Keratinocyte (primary cell): ENCODE results near the gene RNF39. TPM values are rescaled to one million over a fixed set of nuclear protein-coding genes. Genes with fewer than 3 reads are reported as not detected.

Experiments
- DNase-seq: peaks from one replicate; pipeline ENCODE4 v3.0.0-alpha.2; 2011; ENCODE audit warnings: low read depth, missing footprints, low spot score
- FAIRE-seq: peaks from 2 replicates; lab custom pipeline; 2011; peaks lifted over from hg19 to GRCh38; lab: Jason Lieb, UNC
- H2AFZ ChIP-seq: 2 replicates; pipeline ENCODE4 v1.6.0; 2012; ENCODE audit warnings: low read length, control low read depth, inconsistent platforms; ENCODE audit not compliant: control insufficient read depth
- H3K27ac ChIP-seq: 2 replicates; pipeline ENCODE4 v1.5.1; 2011; ENCODE audit warnings: low read length; ENCODE audit not compliant: control insufficient read depth, insufficient read depth
- H3K27me3 ChIP-seq: 3 replicates; pipeline ENCODE4 v1.6.0; 2011; ENCODE audit warnings: low read length; ENCODE audit not compliant: control insufficient read depth, insufficient read depth; ENCODE audit errors: extremely low read depth
- H3K36me3 ChIP-seq, 2 experiments: 2 replicates in 1 of 2; 3 replicates in 1 of 2; pipeline ENCODE4 v1.5.1; 2011; ENCODE audit warnings: low read length in 2 of 2, mild to moderate bottlenecking in 1 of 2; ENCODE audit not compliant: control insufficient read depth in 2 of 2, insufficient read depth in 2 of 2; ENCODE audit errors: extremely low read depth in 1 of 2
- H3K4me1 ChIP-seq: 3 replicates; pipeline ENCODE4 v1.5.1; 2011; ENCODE audit warnings: low read length; ENCODE audit not compliant: control insufficient read depth, insufficient read depth; ENCODE audit errors: extremely low read depth
- H3K4me2 ChIP-seq: 3 replicates; pipeline ENCODE4 v1.6.0; 2011; ENCODE audit warnings: low read depth, low read length; ENCODE audit not compliant: control insufficient read depth, insufficient read depth; ENCODE audit errors: extremely low read depth
- H3K4me3 ChIP-seq, 3 experiments: fragments of 200-600 bp in 1 of 3; sonication (generic) in 1 of 3; 2 replicates in 2 of 3; 3 replicates in 1 of 3; pipeline ENCODE4 v1.5.1; 2011 to 2016; ENCODE audit warnings: low read length in 3 of 3, mild to moderate bottlenecking in 3 of 3, control low read depth in 2 of 3, inconsistent platforms in 1 of 3, low read depth in 1 of 3, mixed read lengths in 1 of 3, mixed run types in 1 of 3, moderate library complexity in 1 of 3; ENCODE audit not compliant: control insufficient read depth in 2 of 3, insufficient read depth in 2 of 3; ENCODE audit errors: extremely low read depth in 1 of 3
- H3K79me2 ChIP-seq: 2 replicates; pipeline ENCODE4 v1.6.0; 2012; ENCODE audit warnings: low read length; ENCODE audit not compliant: control insufficient read depth, insufficient read depth
- H3K9ac ChIP-seq: 3 replicates; pipeline ENCODE4 v1.6.0; 2011; ENCODE audit warnings: low read length; ENCODE audit not compliant: control insufficient read depth, insufficient read depth; ENCODE audit errors: extremely low read depth
- H3K9me1 ChIP-seq: 3 replicates; pipeline ENCODE4 v1.6.0; 2011; ENCODE audit warnings: low read length; ENCODE audit not compliant: control insufficient read depth, insufficient read depth; ENCODE audit errors: extremely low read depth
- H3K9me3 ChIP-seq: 2 replicates; pipeline ENCODE4 v1.5.1; 2012; ENCODE audit warnings: low read depth, low read length; ENCODE audit not compliant: control insufficient read depth
- H4K20me1 ChIP-seq: 3 replicates; pipeline ENCODE4 v1.6.0; 2011; ENCODE audit warnings: low read length; ENCODE audit not compliant: control insufficient read depth, insufficient read depth; ENCODE audit errors: extremely low read depth
- CTCF ChIP-seq, 3 experiments: IDR thresholded peaks in 1 of 3; conservative IDR thresholded peaks in 1 of 3; optimal IDR thresholded peaks in 1 of 3; 2 replicates in 2 of 3; 3 replicates in 1 of 3; pipeline versions ENCODE3 to v1.5.1; 2011; ENCODE audit warnings: low read length in 3 of 3, mild to moderate bottlenecking in 3 of 3, moderate library complexity in 2 of 3, control low read depth in 1 of 3, inconsistent platforms in 1 of 3; ENCODE audit not compliant: insufficient read depth in 2 of 3; ENCODE audit errors: extremely low read depth in 1 of 3
- EZH2 ChIP-seq: IDR thresholded peaks from one replicate; pipeline ENCODE4 v1.6.1; 2012; ENCODE audit warnings: inconsistent platforms, mild to moderate bottlenecking, low read length, moderate library complexity
- dilution Hi-C: fragments of 300-500 bp; cut with MboI; formaldehyde crosslinking; loops from one replicate; pipeline ENCODE4 v1.7.0; 2020; ENCODE audit warnings: low sequenced_read_pairs; ENCODE audit not compliant: extremely low pct_ligation_motif_present
- polyA plus RNA-seq, 5 experiments: library from polyadenylated mRNA; depleted of rRNA in 3 of 5; stranded (reverse) in 3 of 5; stranded (forward) in 1 of 5; unstranded in 1 of 5; fragments of >200 nt; gene quantifications; 1 replicate in 1 of 5; 2 replicates in 3 of 5; 3 replicates in 1 of 5; pipeline versions ENCODE4 v1.2.1 to v1.2.3, GENCODE V29; 2011 to 2012; ENCODE audit warnings: missing spikeins in 2 of 5, low read depth in 1 of 5, low replicate concordance in 1 of 5

Gene RNF39
- polyA plus RNA-seq, 1 donor (not counting 4 experiments of a cell fraction or from before 2014, with no cell fraction given): 4.4 TPM

DNA sequence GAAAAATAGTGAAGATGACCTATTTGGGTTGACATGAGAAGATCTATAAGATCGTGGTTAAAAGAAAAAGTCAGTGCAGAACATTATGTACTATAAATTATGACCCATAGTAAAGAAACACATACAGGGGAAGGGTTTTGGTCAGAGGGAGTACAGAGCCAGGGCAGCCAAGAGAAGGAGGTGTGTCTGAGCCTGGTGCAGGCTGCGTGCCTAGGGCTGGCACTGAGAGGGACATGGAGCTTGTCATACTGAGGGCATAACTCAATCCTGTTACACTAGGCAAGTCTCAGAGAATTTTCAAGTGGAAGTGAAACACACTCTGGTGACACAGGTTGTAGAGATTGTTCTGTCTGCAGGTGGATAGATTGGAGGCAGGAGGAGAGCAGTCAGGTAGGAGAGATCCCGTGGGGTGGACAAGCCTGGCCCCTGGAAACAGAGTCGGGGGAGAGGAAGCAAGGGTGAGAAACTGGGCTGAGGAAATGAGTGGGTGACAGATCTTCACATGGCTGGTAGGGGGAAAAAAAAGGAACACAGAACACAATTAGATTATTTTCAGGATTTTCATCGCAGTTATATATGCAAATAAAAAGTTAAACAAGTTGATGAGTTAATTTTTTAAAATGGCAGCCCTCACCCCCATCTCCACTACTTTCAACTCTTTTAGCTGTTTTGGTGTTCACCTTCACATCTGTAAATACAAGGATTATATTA, 18.5 kb upstream of the RNF39 start:
- no peak overlapping the region for H3K9ac ChIP-seq
- H3K27ac ChIP-seq: no peak overlapping the region
- H3K4me3 ChIP-seq: no peak overlapping the region
- dilution Hi-C loops: no loop called here
- no peaks in the 10 kb centered on the region for H3K9me1 ChIP-seq
- no peaks in the 10 kb centered on the region for H3K9me3 ChIP-seq
- TF ChIP-seq EZH2 (no peak), CTCF (optimal IDR thresholded peaks at IDR 0.05 in 1 of 3, IDR thresholded peaks at IDR 0.05 in 1 of 3, conservative IDR thresholded peaks at IDR 0.05 in 1 of 3; ENCODE audit: extremely low read depth in 1 of 3, insufficient read depth in 2 of 3, low read length in 3 of 3) (no peak)
- H3K4me1 ChIP-seq: peaks cover 16% of the 10 kb centered on the region
- H3K36me3 ChIP-seq: no peaks in the 10 kb centered on the region
- no peaks in the 10 kb centered on the region for H4K20me1 ChIP-seq
- no peaks in the 10 kb centered on the region for H3K79me2 ChIP-seq
- no peak overlapping the region for H2AFZ ChIP-seq
- DNase-seq (no peak), FAIRE-seq (no peak)
- H3K4me2 ChIP-seq: no peak overlapping the region
- H3K27me3 ChIP-seq: no peaks in the 10 kb centered on the region

DNA sequence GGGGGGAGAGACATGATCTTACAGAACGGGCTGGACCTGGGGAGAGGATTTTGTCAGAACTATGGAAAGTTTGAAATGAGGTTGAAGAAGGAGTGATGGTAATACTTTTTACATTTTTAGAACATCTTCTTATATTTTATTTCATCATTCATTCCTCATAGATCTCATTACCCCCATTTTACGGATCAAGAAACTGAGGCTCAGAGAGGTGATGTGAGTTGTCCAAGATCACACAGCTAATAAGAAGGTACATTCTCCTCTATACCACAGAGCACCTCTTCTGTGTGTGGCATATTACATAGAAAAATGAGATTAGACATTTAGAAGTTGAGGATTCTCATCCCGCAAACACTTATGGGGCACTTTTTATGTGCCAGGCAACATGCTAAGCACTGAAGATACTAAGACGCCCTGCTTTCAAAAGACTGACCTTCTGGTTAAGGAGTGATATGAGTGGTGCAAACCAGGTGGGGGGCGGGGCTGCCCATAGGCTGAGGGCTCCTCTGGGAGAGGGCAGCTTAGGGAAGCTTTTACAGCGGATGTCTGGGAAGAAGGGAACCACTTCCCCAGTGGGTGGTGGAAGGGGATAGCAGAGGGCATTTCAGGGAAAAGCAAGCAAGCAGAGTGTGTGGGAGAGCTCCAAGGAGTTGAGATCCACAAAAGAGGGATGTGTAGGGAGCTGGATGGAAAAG, 17.4 kb upstream of the RNF39 start:
- TF ChIP-seq EZH2: no peak
- no peak for TF ChIP-seq CTCF (optimal IDR thresholded peaks at IDR 0.05 in 1 of 3, IDR thresholded peaks at IDR 0.05 in 1 of 3, conservative IDR thresholded peaks at IDR 0.05 in 1 of 3; ENCODE audit: extremely low read depth in 1 of 3, insufficient read depth in 2 of 3, low read length in 3 of 3)
- DNase-seq (no peak), FAIRE-seq (no peak)
- H2AFZ ChIP-seq: no peak overlapping the region
- no peak overlapping the region for H3K4me2 ChIP-seq
- H3K9me3 ChIP-seq: no peaks in the 10 kb centered on the region
- H3K4me1 ChIP-seq: peaks cover 21% of the 10 kb centered on the region
- no peaks in the 10 kb centered on the region for H3K27me3 ChIP-seq
- no peaks in the 10 kb centered on the region for H4K20me1 ChIP-seq
- no peak overlapping the region for H3K27ac ChIP-seq
- H3K9ac ChIP-seq: no peak overlapping the region
- no peak overlapping the region for H3K4me3 ChIP-seq
- H3K9me1 ChIP-seq: no peaks in the 10 kb centered on the region
- no peaks in the 10 kb centered on the region for H3K79me2 ChIP-seq
- dilution Hi-C loops: no loop called here
- no peaks in the 10 kb centered on the region for H3K36me3 ChIP-seq
